Peyer's patch (tissue), 4 donors: ENCODE data around the gene FBXO21. TPM values are rescaled to one million over a fixed set of nuclear protein-coding genes. Genes with fewer than 3 reads are reported as not detected.
A peak's percentile ranks its signal among the peaks of the same experiment; 100 is the strongest.

ENCODE experiments used
- DNase-seq, 3 donors: peaks; one replicate each; pipeline ENCODE4 v3.0.0-alpha.2; 2017 to 2019
- H3K27ac ChIP-seq, 4 donors: fragments of 200-600 bp; sonication (generic); one replicate each; pipeline ENCODE4 v1.5.1; 2016 to 2019
- H3K27me3 ChIP-seq, 2 donors: fragments of 200-600 bp; sonication (generic); one replicate each; pipeline ENCODE4 v1.5.1; 2019
- H3K36me3 ChIP-seq, 3 donors: fragments of 200-600 bp; sonication (generic); one replicate each; pipeline ENCODE4 v1.5.1; 2016 to 2019
- H3K4me1 ChIP-seq, 4 donors: fragments of 200-600 bp; sonication (generic); one replicate each; pipeline ENCODE4 v1.5.1; 2016 to 2019
- H3K4me3 ChIP-seq, 4 donors: fragments of 200-600 bp; sonication (generic); 1 replicate in 3 of 4; 2 replicates in 1 of 4; pipeline ENCODE4 v1.5.1; 2016 to 2019; ENCODE audit warnings: mild to moderate bottlenecking in 1 of 4
- H3K9me3 ChIP-seq, 4 donors: fragments of 200-600 bp; sonication (generic); one replicate each; pipeline ENCODE4 v1.5.1; 2016 to 2019; ENCODE audit warnings: mild to moderate bottlenecking in 1 of 4
- POLR2A ChIP-seq, 2 donors: fragments of 450-650 bp; IDR thresholded peaks; one replicate each; pipeline ENCODE4 v1.5.1; 2017; ENCODE audit warnings: antibody characterized with exemption in 2 of 2, mild to moderate bottlenecking in 2 of 2, moderate library complexity in 2 of 2
- total RNA-seq, 4 donors: library from RNA; depleted of rRNA; stranded (reverse); fragments of >200 nt; gene quantifications; one replicate each; pipeline ENCODE4 v1.1.0, GENCODE V29; 2016
- TF ChIP-seq, protein P1 (sequence below), 6 experiments: fragments of 450-650 bp in 4 of 6; fragments of 200-600 bp in 2 of 6; sonication (generic) in 1 of 6; IDR thresholded peaks; one replicate each; pipeline ENCODE4 v1.5.1; 2017 to 2019; ENCODE audit warnings: antibody characterized with exemption in 6 of 6, mild to moderate bottlenecking in 3 of 6, moderate library complexity in 1 of 6

FBXO21 gene, protein sequence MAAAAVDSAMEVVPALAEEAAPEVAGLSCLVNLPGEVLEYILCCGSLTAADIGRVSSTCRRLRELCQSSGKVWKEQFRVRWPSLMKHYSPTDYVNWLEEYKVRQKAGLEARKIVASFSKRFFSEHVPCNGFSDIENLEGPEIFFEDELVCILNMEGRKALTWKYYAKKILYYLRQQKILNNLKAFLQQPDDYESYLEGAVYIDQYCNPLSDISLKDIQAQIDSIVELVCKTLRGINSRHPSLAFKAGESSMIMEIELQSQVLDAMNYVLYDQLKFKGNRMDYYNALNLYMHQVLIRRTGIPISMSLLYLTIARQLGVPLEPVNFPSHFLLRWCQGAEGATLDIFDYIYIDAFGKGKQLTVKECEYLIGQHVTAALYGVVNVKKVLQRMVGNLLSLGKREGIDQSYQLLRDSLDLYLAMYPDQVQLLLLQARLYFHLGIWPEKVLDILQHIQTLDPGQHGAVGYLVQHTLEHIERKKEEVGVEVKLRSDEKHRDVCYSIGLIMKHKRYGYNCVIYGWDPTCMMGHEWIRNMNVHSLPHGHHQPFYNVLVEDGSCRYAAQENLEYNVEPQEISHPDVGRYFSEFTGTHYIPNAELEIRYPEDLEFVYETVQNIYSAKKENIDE
- total RNA-seq: 100 to 1,000 TPM in 1 of 4 donors, 10 to 100 TPM in 3; 42.5 to 115 (median 68.8) TPM

DNA sequence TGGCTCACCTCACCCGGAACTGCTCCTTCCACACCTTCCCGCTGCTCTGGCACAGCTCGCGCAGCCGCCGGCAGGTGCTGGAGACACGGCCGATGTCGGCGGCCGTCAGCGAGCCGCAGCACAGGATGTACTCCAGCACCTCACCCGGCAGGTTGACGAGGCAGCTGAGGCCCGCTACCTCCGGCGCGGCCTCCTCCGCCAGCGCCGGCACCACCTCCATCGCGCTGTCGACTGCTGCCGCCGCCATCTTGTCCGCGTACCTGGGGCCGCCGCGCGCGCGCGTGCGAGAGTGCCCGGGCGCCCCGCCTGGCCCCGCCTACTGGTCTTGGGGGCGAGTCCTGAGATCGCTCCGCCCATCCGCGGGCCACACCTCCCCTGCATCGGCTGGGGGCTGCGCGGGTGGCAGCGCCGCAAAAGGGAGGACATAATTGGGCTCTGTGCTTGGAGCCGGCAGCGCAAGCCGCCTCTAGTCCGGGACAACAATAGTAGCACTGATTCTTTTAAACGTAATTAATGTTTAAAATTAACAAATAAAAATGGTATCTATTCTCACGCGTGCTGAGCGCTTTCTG is at the start of gene FBXO21:
FBXO21 (minus strand) TSS at position 261 of the 572 bp plus-strand sequence; CDS start at position 247, 14 bp downstream.
- Histone ChIP-seq H3K36me3 (peaks cover 0 to 11% (median 0%) of the 10 kb centered on the region in 3 donors), H3K9me3 (no peaks in the 10 kb centered on the region), H3K27ac (peak within 1 kb of the TSS; percentile 71 to 89 (median 84)), H3K4me1 (peaks cover 0 to 9% (median 2%) of the 10 kb centered on the region in 4 donors), H3K27me3 (no peaks in the 10 kb centered on the region), H3K4me3 (peak within 1 kb of the TSS; percentile 69 to 98 (median 87))
- DNase-seq: peak; percentile 93 to 96 (median 94)
- TF ChIP-seq, protein P1, sequence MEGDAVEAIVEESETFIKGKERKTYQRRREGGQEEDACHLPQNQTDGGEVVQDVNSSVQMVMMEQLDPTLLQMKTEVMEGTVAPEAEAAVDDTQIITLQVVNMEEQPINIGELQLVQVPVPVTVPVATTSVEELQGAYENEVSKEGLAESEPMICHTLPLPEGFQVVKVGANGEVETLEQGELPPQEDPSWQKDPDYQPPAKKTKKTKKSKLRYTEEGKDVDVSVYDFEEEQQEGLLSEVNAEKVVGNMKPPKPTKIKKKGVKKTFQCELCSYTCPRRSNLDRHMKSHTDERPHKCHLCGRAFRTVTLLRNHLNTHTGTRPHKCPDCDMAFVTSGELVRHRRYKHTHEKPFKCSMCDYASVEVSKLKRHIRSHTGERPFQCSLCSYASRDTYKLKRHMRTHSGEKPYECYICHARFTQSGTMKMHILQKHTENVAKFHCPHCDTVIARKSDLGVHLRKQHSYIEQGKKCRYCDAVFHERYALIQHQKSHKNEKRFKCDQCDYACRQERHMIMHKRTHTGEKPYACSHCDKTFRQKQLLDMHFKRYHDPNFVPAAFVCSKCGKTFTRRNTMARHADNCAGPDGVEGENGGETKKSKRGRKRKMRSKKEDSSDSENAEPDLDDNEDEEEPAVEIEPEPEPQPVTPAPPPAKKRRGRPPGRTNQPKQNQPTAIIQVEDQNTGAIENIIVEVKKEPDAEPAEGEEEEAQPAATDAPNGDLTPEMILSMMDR (IDR thresholded peaks at IDR 0.05): peak in 3 of 6 experiments; percentile 26 to 38 (median 27)
- peak; percentile 76 to 83 for TF ChIP-seq POLR2A (IDR thresholded peaks at IDR 0.05)

DNA sequence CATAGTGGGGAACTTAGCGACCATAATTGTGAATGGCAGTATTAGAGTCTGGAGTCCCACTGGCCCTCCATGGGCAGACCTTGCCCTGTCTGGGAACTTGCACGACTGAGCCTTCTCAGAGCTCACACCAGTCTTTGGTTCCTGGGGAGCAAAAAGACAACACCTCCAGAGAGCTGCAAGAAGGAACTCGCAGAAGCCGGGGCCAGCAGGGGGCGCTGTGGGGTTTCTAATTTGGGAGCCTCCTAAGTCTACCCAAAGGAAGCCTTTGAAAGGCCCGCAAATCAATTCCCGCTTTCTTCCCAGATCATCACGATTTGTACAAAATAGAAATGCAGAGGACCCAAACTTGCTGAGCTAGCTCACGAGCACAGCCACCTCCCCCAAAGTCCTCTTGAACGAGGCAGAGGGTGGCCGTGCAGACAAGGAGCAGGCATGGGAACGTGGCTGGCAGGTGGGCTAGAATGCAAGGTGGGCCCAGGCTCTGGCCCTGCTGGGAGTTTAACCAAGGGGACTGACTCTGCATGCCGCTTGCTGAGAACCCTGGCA is 46.3 kb upstream of the FBXO21 start:
- Histone ChIP-seq H3K36me3 (no peaks in the 10 kb centered on the region), H3K9me3 (no peaks in the 10 kb centered on the region), H3K27me3 (no peaks in the 10 kb centered on the region), H3K4me1 (no peaks in the 10 kb centered on the region), H3K4me3 (no peak overlapping the region), H3K27ac (no peak overlapping the region)
- DNase-seq: peak; percentile 50 to 84 (median 83)
- no peak for TF ChIP-seq POLR2A (IDR thresholded peaks at IDR 0.05)
- TF ChIP-seq, protein P1 (IDR thresholded peaks at IDR 0.05): peak in 5 of 6 experiments; percentile 31 to 61 (median 50)

DNA sequence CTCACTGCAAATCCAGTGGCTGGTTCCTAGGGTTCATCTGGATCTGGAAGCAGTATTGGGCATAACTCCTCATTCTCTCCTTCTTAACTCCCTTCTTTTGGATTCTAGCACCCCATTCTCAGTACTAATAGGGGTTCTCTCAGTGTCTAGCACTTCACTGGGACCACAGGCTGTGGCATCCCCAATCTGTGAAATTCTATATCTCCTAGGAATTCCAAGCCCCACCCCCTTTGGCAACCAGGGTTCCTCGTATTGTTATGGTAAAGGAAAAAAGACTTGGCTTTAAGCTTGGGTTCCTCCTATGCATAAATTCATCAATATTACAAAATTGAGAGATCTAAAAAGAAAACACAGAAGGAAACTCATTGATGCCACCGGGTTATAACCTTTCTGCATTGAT is 45.0 kb upstream of the FBXO21 start:
- H3K9me3 ChIP-seq: no peaks in the 10 kb centered on the region
- H3K27ac ChIP-seq: no peak overlapping the region
- TF ChIP-seq POLR2A (IDR thresholded peaks at IDR 0.05): no peak
- TF ChIP-seq, protein P1 (IDR thresholded peaks at IDR 0.05): no peak
- H3K27me3 ChIP-seq: no peaks in the 10 kb centered on the region
- no peak overlapping the region for H3K4me3 ChIP-seq
- no peaks in the 10 kb centered on the region for H3K36me3 ChIP-seq
- H3K4me1 ChIP-seq: no peaks in the 10 kb centered on the region
- DNase-seq: no peak

DNA sequence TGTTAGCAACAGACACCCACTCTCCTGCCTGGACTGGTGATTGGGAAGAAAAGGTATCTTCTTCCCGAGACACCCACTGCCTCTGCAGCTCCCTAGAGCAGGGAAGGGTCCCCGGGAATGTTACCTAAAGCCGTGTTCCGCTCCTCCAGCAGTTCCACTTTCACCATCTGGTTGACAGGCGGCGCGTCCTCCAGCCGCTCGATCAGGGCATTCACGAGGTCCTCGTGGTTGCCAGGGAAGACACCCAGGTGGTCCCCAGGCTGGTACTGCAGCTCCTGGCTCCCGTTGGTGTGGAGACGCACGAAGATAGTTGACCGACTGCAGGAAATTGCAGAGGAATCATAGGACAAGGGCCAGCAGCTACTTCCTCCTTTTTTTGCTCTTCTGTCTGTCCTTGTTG is 44.2 kb upstream of the FBXO21 start:
- Histone ChIP-seq H3K9me3 (no peaks in the 10 kb centered on the region), H3K27ac (no peak overlapping the region), H3K4me3 (no peak overlapping the region), H3K27me3 (no peaks in the 10 kb centered on the region), H3K36me3 (no peaks in the 10 kb centered on the region), H3K4me1 (no peaks in the 10 kb centered on the region)
- no peak for DNase-seq
- TF ChIP-seq, protein P1 (IDR thresholded peaks at IDR 0.05): no peak
- TF ChIP-seq POLR2A (IDR thresholded peaks at IDR 0.05): no peak

- Histone ChIP-seq H3K4me3 (no peak overlapping the region), H3K9me3 (no peaks in the 10 kb centered on the region), H3K27me3 (no peaks in the 10 kb centered on the region), H3K27ac (no peak overlapping the region), H3K4me1 (no peaks in the 10 kb centered on the region), H3K36me3 (no peaks in the 10 kb centered on the region)
- no peak for DNase-seq
- no peak for TF ChIP-seq POLR2A (IDR thresholded peaks at IDR 0.05)
- TF ChIP-seq, protein P1 (IDR thresholded peaks at IDR 0.05): no peak
Observed at GRCh38 chr12:117231750-117232149, 41.5 kb upstream of the FBXO21 start.
